Memory B cell (primary cell): ENCODE results near the gene SYNE2.

Experiments used
- ATAC-seq: fragments of 150-1000 bp; cut with Tn5 transposase; 2 replicates; pipeline ENCODE4 v1.10.0; 2021; ENCODE audit warnings: low read depth, mild to moderate bottlenecking, moderate library complexity
- DNase-seq, 2 donors: peaks; one replicate each; pipeline ENCODE4 v3.0.0; 2022; ENCODE audit warnings: low spot score in 2 of 2
- H3K27ac Mint-ChIP-seq: one replicate; pipeline ENCODE4 v1.8.0; 2022; ENCODE audit warnings: mild to moderate bottlenecking, moderate library complexity, mixed read lengths
- H3K27me3 Mint-ChIP-seq: one replicate; pipeline ENCODE4 v1.8.0; 2022; ENCODE audit warnings: mixed read lengths
- H3K36me3 Mint-ChIP-seq: one replicate; pipeline ENCODE4 v1.8.0; 2022; ENCODE audit warnings: mild to moderate bottlenecking, mixed read lengths
- H3K4me1 Mint-ChIP-seq: one replicate; pipeline ENCODE4 v1.8.0; 2022; ENCODE audit warnings: mixed read lengths
- H3K4me3 Mint-ChIP-seq: one replicate; pipeline ENCODE4 v1.8.0; 2022; ENCODE audit warnings: mild to moderate bottlenecking, moderate library complexity, mixed read lengths
- H3K9me3 Mint-ChIP-seq: one replicate; pipeline ENCODE4 v1.8.0; 2022; ENCODE audit warnings: mixed read lengths

The SYNE2 gene

DNA sequence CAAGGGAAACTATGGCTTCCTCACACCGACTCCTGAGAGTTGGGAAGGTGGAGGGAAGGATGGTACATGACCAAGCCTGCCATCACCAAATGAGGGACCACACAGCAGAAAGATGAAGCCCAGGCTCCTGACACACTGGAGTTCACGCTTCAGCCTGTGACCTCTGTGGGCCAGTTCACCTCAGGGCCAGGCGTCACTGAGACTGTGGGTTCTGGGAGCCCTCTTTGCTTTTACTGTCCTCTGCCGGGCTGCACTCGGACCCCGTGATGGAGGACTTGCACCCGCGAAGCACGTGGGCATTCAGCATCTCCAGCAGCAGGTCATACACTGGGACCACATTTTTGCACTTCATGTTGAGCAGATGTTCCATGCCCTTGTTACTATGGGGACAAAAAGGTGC, 380.1 kb downstream of the SYNE2 start:
- H3K4me3 Mint-ChIP-seq, result no peak overlapping the region
- ATAC-seq (no peak), DNase-seq (no peak)
- peaks cover 7% of the 10 kb centered on the region for H3K36me3 Mint-ChIP-seq
- no peaks in the 10 kb centered on the region for H3K27me3 Mint-ChIP-seq
- H3K4me1 Mint-ChIP-seq, result peaks cover 47% of the 10 kb centered on the region
- no peaks in the 10 kb centered on the region for H3K9me3 Mint-ChIP-seq
- peak overlapping the region; percentile 75 for H3K27ac Mint-ChIP-seq

GRCh38 chr14:64233531-64234190, 380.9 kb downstream of the SYNE2 start:
- no peak for DNase-seq
- peaks cover 48% of the 10 kb centered on the region for H3K4me1 Mint-ChIP-seq
- no peak overlapping the region for H3K4me3 Mint-ChIP-seq
- H3K27me3 Mint-ChIP-seq, result no peaks in the 10 kb centered on the region
- H3K36me3 Mint-ChIP-seq, result peaks cover 4% of the 10 kb centered on the region
- no peaks in the 10 kb centered on the region for H3K9me3 Mint-ChIP-seq
- H3K27ac Mint-ChIP-seq, result peak overlapping the region; percentile 99
- no peak for ATAC-seq

GRCh38 chr14:64234877-64235651, 382.3 kb downstream of the SYNE2 start:
- no peaks in the 10 kb centered on the region for H3K27me3 Mint-ChIP-seq

GRCh38 chr14:64235652-64236640, 383.1 kb downstream of the SYNE2 start:
- Mint-ChIP-seq H3K27ac (peak overlapping the region; percentile 99), H3K4me3 (peak overlapping the region; percentile 55), H3K4me1 (peaks cover 50% of the 10 kb centered on the region), H3K27me3 (no peaks in the 10 kb centered on the region), H3K36me3 (peaks cover 4% of the 10 kb centered on the region), H3K9me3 (no peaks in the 10 kb centered on the region)
- peak; percentile 74 for ATAC-seq
- DNase-seq, result peak; percentile 80 to 81

More at GRCh38 chr14:64234877-64235651, 382.3 kb downstream of the SYNE2 start:
- H3K36me3 Mint-ChIP-seq, result peaks cover 4% of the 10 kb centered on the region
- H3K4me1 Mint-ChIP-seq, result peaks cover 50% of the 10 kb centered on the region
- H3K4me3 Mint-ChIP-seq, result peak overlapping the region; percentile 55
- peak; percentile 25 for ATAC-seq
- no peaks in the 10 kb centered on the region for H3K9me3 Mint-ChIP-seq
- peak in 1 of 2 donors; percentile 53 for DNase-seq
- peak overlapping the region; percentile 99 for H3K27ac Mint-ChIP-seq

GRCh38 chr14:64238049-64238448, 385.2 kb downstream of the SYNE2 start:
- peaks cover 40% of the 10 kb centered on the region for H3K4me1 Mint-ChIP-seq
- no peaks in the 10 kb centered on the region for H3K27me3 Mint-ChIP-seq
- no peak overlapping the region for H3K4me3 Mint-ChIP-seq
- ATAC-seq (no peak), DNase-seq (no peak)
- no peaks in the 10 kb centered on the region for H3K9me3 Mint-ChIP-seq
- H3K27ac Mint-ChIP-seq, result peak overlapping the region; percentile 32
- peaks cover 3% of the 10 kb centered on the region for H3K36me3 Mint-ChIP-seq

GRCh38 chr14:64238631-64239030, 385.8 kb downstream of the SYNE2 start:
- DNase-seq, result no peak
- Mint-ChIP-seq H3K27ac (peak overlapping the region; percentile 32), H3K9me3 (no peaks in the 10 kb centered on the region), H3K4me1 (peaks cover 34% of the 10 kb centered on the region), H3K27me3 (no peaks in the 10 kb centered on the region), H3K4me3 (no peak overlapping the region), H3K36me3 (peaks cover 3% of the 10 kb centered on the region)
- no peak for ATAC-seq

DNA sequence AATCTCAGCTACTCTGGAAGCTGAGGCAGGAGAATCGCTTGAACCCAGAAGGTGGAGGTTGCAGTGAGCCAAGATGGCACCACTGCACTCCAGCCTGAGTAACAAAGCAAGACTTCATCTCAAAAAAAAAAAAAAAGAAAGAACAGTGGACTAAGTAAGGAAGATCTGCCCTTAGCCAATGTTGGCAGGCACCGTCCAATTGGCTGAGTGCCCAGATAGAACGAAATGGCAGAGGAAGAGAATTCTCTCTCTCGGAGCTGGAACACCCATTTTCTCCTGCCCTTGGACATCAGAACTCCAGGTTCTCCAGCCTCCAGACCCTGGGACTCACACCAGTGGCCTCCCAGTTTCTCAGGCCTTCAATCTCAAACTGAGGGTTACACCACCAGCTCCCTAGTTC, 391.5 kb downstream of the SYNE2 start:
- H3K36me3 Mint-ChIP-seq, result peaks cover 11% of the 10 kb centered on the region
- H3K4me3 Mint-ChIP-seq, result no peak overlapping the region
- ATAC-seq (no peak), DNase-seq (no peak)
- peaks cover 3% of the 10 kb centered on the region for H3K4me1 Mint-ChIP-seq
- H3K9me3 Mint-ChIP-seq, result no peaks in the 10 kb centered on the region
- H3K27ac Mint-ChIP-seq, result no peak overlapping the region
- no peaks in the 10 kb centered on the region for H3K27me3 Mint-ChIP-seq

GRCh38 chr14:64245491-64245890, 392.7 kb downstream of the SYNE2 start:
- no peak overlapping the region for H3K4me3 Mint-ChIP-seq

DNA sequence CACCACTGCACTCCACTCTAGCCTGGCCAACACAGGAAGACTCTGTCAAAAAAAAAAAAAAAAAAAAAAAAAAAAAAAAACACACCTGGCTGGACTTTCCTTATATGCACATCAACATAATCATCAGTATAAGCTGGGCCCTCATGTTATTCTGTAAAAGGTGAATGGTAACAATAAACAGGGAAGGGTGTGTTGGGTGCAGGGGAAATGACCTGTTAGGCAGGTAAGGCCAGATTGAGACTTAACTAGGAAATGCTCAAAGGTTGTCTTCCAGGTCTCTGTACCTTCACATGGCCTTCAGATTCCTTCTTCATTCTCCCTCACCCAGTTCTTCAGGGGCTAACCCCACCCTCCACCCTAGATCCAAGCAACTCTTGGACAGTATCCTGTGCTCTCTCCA, 393.9 kb downstream of the SYNE2 start:
- H3K36me3 Mint-ChIP-seq, result peaks cover 11% of the 10 kb centered on the region
- no peaks in the 10 kb centered on the region for H3K27me3 Mint-ChIP-seq
- no peak overlapping the region for H3K4me3 Mint-ChIP-seq
- H3K9me3 Mint-ChIP-seq, result no peaks in the 10 kb centered on the region
- H3K27ac Mint-ChIP-seq, result no peak overlapping the region
- H3K4me1 Mint-ChIP-seq, result peaks cover 6% of the 10 kb centered on the region
- DNase-seq (no peak), ATAC-seq (no peak)

More at GRCh38 chr14:64245491-64245890, 392.7 kb downstream of the SYNE2 start:
- Mint-ChIP-seq H3K27ac (no peak overlapping the region), H3K36me3 (peaks cover 11% of the 10 kb centered on the region), H3K9me3 (no peaks in the 10 kb centered on the region), H3K4me1 (peaks cover 3% of the 10 kb centered on the region), H3K27me3 (no peaks in the 10 kb centered on the region)
- DNase-seq, result no peak
- ATAC-seq, result no peak

GRCh38 chr14:64247195-64247594, 394.4 kb downstream of the SYNE2 start:
- no peak for DNase-seq
- Mint-ChIP-seq H3K9me3 (no peaks in the 10 kb centered on the region), H3K27ac (no peak overlapping the region)

GRCh38 chr14:64248689-64249088, 395.9 kb downstream of the SYNE2 start:
- ATAC-seq (no peak), DNase-seq (no peak)
- Mint-ChIP-seq H3K27ac (no peak overlapping the region), H3K36me3 (peaks cover 8% of the 10 kb centered on the region), H3K4me1 (peaks cover 6% of the 10 kb centered on the region), H3K27me3 (no peaks in the 10 kb centered on the region), H3K9me3 (no peaks in the 10 kb centered on the region), H3K4me3 (no peak overlapping the region)

More at GRCh38 chr14:64247195-64247594, 394.4 kb downstream of the SYNE2 start:
- Mint-ChIP-seq H3K4me3 (no peak overlapping the region), H3K36me3 (peaks cover 11% of the 10 kb centered on the region), H3K4me1 (peaks cover 6% of the 10 kb centered on the region), H3K27me3 (no peaks in the 10 kb centered on the region)
- no peak for ATAC-seq

DNA sequence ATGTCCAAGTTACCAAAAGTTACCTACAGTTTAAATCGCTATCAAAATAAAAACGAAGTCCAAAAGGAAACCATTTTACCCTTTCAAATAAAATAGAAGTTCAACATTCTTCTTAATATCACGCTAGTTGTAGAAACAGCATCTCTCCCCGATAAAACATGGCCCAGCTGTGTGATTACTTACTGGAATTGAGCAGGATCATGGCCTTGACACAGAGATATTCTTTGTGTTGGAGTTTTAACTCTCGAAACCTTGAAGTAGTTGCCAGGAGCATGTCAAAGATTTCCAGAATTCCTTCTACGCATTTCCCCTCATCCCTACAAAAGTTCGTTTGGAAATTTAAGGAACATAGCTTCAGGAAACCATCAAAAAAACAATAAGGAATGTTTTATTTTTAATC, 396.6 kb downstream of the SYNE2 start:
- Mint-ChIP-seq H3K36me3 (peaks cover 8% of the 10 kb centered on the region), H3K27ac (no peak overlapping the region), H3K27me3 (no peaks in the 10 kb centered on the region), H3K4me1 (peaks cover 6% of the 10 kb centered on the region), H3K4me3 (no peak overlapping the region), H3K9me3 (no peaks in the 10 kb centered on the region)
- DNase-seq (no peak), ATAC-seq (no peak)

DNA sequence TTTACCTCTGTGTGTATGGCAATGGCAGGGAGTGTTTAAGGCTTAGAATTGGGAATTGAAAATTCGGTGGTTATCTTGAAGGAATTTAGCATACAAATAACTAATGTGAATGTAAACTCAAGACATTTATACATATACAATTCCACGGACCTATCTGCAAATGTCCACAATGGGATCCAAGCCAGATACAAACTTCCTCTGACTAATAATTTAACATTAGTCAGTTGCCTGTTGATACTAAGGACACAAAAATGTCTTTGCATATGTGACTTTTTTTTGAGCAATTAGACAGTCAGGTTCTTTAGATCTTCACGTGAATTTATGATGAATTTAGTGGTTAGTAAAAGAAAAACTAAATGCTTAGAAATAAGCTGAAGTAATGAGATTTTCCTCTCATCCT, 400.9 kb downstream of the SYNE2 start:
- no peak for ATAC-seq
- H3K27ac Mint-ChIP-seq, result no peak overlapping the region
- no peaks in the 10 kb centered on the region for H3K27me3 Mint-ChIP-seq
- H3K9me3 Mint-ChIP-seq, result no peaks in the 10 kb centered on the region
- H3K4me3 Mint-ChIP-seq, result no peak overlapping the region
- H3K36me3 Mint-ChIP-seq, result peaks cover 5% of the 10 kb centered on the region
- H3K4me1 Mint-ChIP-seq, result peaks cover 4% of the 10 kb centered on the region
- DNase-seq, result no peak

GRCh38 chr14:64255756-64256155, 403.0 kb downstream of the SYNE2 start:
- Mint-ChIP-seq H3K27me3 (no peaks in the 10 kb centered on the region), H3K27ac (peak overlapping the region; percentile 33), H3K36me3 (peaks cover 9% of the 10 kb centered on the region), H3K4me1 (peaks cover 3% of the 10 kb centered on the region), H3K4me3 (no peak overlapping the region), H3K9me3 (no peaks in the 10 kb centered on the region)
- DNase-seq, result no peak
- no peak for ATAC-seq
